OCI-LY7 (cell line): Measurements from ENCODE around the gene CDK14.

Experiments
- EZH2phosphoT487 ChIP-seq: fragments of 200-600 bp; sonication (generic); IDR thresholded peaks from 2 replicates; pipeline ENCODE4 v1.6.1; 2018; ENCODE audit warnings: low read depth, borderline replicate concordance, mild to moderate bottlenecking, mixed run types, antibody characterized with exemption, low read length, moderate library complexity, mixed read lengths
- TF ChIP-seq, protein P1 (sequence below): fragments of 200-600 bp; sonication (generic); conservative IDR thresholded peaks from 2 replicates; pipeline ENCODE4 v1.5.1; 2014; ENCODE audit warnings: mild to moderate bottlenecking, antibody characterized with exemption, low read length, moderate library complexity, mixed read lengths

DNA sequence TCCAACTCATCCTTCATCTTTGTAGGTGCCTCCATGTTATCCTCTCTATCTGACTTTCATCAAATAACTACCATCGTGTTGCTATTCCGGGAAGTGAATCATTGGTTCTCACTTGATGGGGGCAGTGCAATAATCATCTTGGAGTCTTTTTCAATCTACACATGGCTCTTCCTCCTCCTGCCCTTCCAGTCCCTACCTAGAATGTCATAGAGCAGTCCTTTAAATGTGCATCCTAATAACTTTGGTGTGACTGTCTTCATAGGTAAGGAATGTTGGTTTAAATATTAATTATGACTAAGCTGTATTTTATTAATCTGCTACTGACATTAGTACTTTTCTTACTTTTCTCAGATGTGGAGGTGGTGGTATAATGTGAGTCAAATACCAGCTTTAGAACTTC, 8.4 kb upstream of the CDK14 start:
- TF ChIP-seq, protein P1, sequence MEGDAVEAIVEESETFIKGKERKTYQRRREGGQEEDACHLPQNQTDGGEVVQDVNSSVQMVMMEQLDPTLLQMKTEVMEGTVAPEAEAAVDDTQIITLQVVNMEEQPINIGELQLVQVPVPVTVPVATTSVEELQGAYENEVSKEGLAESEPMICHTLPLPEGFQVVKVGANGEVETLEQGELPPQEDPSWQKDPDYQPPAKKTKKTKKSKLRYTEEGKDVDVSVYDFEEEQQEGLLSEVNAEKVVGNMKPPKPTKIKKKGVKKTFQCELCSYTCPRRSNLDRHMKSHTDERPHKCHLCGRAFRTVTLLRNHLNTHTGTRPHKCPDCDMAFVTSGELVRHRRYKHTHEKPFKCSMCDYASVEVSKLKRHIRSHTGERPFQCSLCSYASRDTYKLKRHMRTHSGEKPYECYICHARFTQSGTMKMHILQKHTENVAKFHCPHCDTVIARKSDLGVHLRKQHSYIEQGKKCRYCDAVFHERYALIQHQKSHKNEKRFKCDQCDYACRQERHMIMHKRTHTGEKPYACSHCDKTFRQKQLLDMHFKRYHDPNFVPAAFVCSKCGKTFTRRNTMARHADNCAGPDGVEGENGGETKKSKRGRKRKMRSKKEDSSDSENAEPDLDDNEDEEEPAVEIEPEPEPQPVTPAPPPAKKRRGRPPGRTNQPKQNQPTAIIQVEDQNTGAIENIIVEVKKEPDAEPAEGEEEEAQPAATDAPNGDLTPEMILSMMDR = no peak
- TF ChIP-seq EZH2phosphoT487 = no peak
